GM18520 (cell line): ENCODE measurements around the gene LDLRAD2.

ENCODE experiments used
- ATAC-seq: cut with Tn5 transposase; IDR thresholded peaks from one replicate; pipeline ENCODE4 v1.9.1; 2021; ENCODE audit not compliant: unreplicated experiment

Gene LDLRAD2

GRCh38 chr1:21857840-21858670, 46.0 kb downstream of the LDLRAD2 start:
- ATAC-seq: no peak

GRCh38 chr1:21859669-21860179, 47.7 kb downstream of the LDLRAD2 start:
- no peak for ATAC-seq

GRCh38 chr1:21860971-21861370, 48.9 kb downstream of the LDLRAD2 start:
- ATAC-seq: no peak

- ATAC-seq: no peak
Observed at GRCh38 chr1:21861602-21862429, 49.8 kb downstream of the LDLRAD2 start.

GRCh38 chr1:21863981-21864380, 51.9 kb downstream of the LDLRAD2 start:
- ATAC-seq: no peak

- ATAC-seq: no peak
Observed at GRCh38 chr1:21864730-21865129, 52.7 kb downstream of the LDLRAD2 start.

- no peak for ATAC-seq
Observed at GRCh38 chr1:21865609-21865942, 53.5 kb downstream of the LDLRAD2 start.

GRCh38 chr1:21865943-21866706, 54.1 kb downstream of the LDLRAD2 start:
- ATAC-seq: no peak

- no peak for ATAC-seq
Observed at GRCh38 chr1:21866707-21867043, 54.6 kb downstream of the LDLRAD2 start.

- ATAC-seq: no peak
Observed at GRCh38 chr1:21867451-21867996, 55.5 kb downstream of the LDLRAD2 start.

- ATAC-seq: no peak
Observed at GRCh38 chr1:21868482-21868881, 56.4 kb downstream of the LDLRAD2 start.

GRCh38 chr1:21868941-21869454, 56.9 kb downstream of the LDLRAD2 start:
- no peak for ATAC-seq

- ATAC-seq: no peak
Observed at GRCh38 chr1:21869620-21870121, 57.6 kb downstream of the LDLRAD2 start.

- no peak for ATAC-seq
Observed at GRCh38 chr1:21870611-21871010, 58.5 kb downstream of the LDLRAD2 start.

- no peak for ATAC-seq
Observed at GRCh38 chr1:21871943-21872342, 59.9 kb downstream of the LDLRAD2 start.

- no peak for ATAC-seq
Observed at GRCh38 chr1:21872445-21873079, 60.5 kb downstream of the LDLRAD2 start.

GRCh38 chr1:21873174-21873573, 61.1 kb downstream of the LDLRAD2 start:
- ATAC-seq: no peak

GRCh38 chr1:21873761-21874160, 61.7 kb downstream of the LDLRAD2 start:
- ATAC-seq: no peak

GRCh38 chr1:21874328-21874727, 62.3 kb downstream of the LDLRAD2 start:
- ATAC-seq: no peak
